Progenitor cell of endocrine pancreas (in vitro differentiated cells): ENCODE results near the gene PTH1R. TPM values are rescaled to one million over a fixed set of nuclear protein-coding genes. Genes with fewer than 3 reads are reported as not detected.

Experiments
- DNase-seq: peaks from one replicate; pipeline ENCODE4 v3.0.0; 2021; ENCODE audit warnings: low spot score; ENCODE audit not compliant: unreplicated experiment
- H3K27ac Mint-ChIP-seq: 2 replicates; pipeline ENCODE4 v1.8.0; 2021; ENCODE audit warnings: mild to moderate bottlenecking, moderate library complexity, mixed read lengths
- H3K27me3 Mint-ChIP-seq: 2 replicates; pipeline ENCODE4 v1.8.0; 2021; ENCODE audit warnings: mixed read lengths
- H3K36me3 Mint-ChIP-seq: 2 replicates; pipeline ENCODE4 v1.8.0; 2022; ENCODE audit warnings: mixed read lengths; ENCODE audit not compliant: insufficient read depth
- H3K4me1 Mint-ChIP-seq: 2 replicates; pipeline ENCODE4 v1.8.0; 2021; ENCODE audit warnings: low read depth, mixed read lengths
- H3K4me3 Mint-ChIP-seq: 2 replicates; pipeline ENCODE4 v1.8.0; 2021; ENCODE audit warnings: low read depth, mild to moderate bottlenecking, moderate library complexity, mixed read lengths
- H3K9me3 Mint-ChIP-seq: 2 replicates; pipeline ENCODE4 v1.8.0; 2021; ENCODE audit warnings: low read depth, mixed read lengths
- CTCF ChIP-seq: fragments of 200-600 bp; sonication (generic); IDR thresholded peaks from one replicate; pipeline ENCODE4 v1.5.0; 2021; ENCODE audit warnings: antibody characterized with exemption, mild to moderate bottlenecking; ENCODE audit not compliant: unreplicated experiment
- total RNA-seq: library from RNA; stranded (reverse); gene quantifications from 2 replicates; pipeline ENCODE4 v1.2.1, GENCODE V29; 2021

The PTH1R gene
- total RNA-seq, 1 donor from 2014 or later = 0.26 TPM

- no peak for DNase-seq
- TF ChIP-seq CTCF = no peak
- Mint-ChIP-seq H3K27ac (no peak overlapping the region), H3K4me3 (no peak overlapping the region), H3K36me3 (peaks cover 37% of the 10 kb centered on the region), H3K9me3 (peaks cover 7% of the 10 kb centered on the region), H3K4me1 (peaks cover 2% of the 10 kb centered on the region), H3K27me3 (no peaks in the 10 kb centered on the region)
Observed at GRCh38 chr3:46921871-46922271, 44.4 kb downstream of the PTH1R start.

- no peaks in the 10 kb centered on the region for H3K27me3 Mint-ChIP-seq
- H3K4me1 Mint-ChIP-seq = peaks cover 2% of the 10 kb centered on the region
- DNase-seq = no peak
- peaks cover 7% of the 10 kb centered on the region for H3K9me3 Mint-ChIP-seq
- peaks cover 35% of the 10 kb centered on the region for H3K36me3 Mint-ChIP-seq
- no peak for TF ChIP-seq CTCF
- H3K4me3 Mint-ChIP-seq = no peak overlapping the region
- no peak overlapping the region for H3K27ac Mint-ChIP-seq
Observed at GRCh38 chr3:46922426-46922825, 44.9 kb downstream of the PTH1R start.

GRCh38 chr3:46922871-46923558 is 45.5 kb downstream of the PTH1R start:
- Mint-ChIP-seq H3K36me3 (peaks cover 29% of the 10 kb centered on the region), H3K27me3 (no peaks in the 10 kb centered on the region), H3K4me1 (peaks cover 2% of the 10 kb centered on the region), H3K27ac (peak overlapping the region; percentile 78), H3K9me3 (peaks cover 3% of the 10 kb centered on the region), H3K4me3 (no peak overlapping the region)
- no peak for DNase-seq
- TF ChIP-seq CTCF = no peak

- peak; percentile 35 for DNase-seq
- peaks cover 2% of the 10 kb centered on the region for H3K4me1 Mint-ChIP-seq
- no peaks in the 10 kb centered on the region for H3K27me3 Mint-ChIP-seq
- peak overlapping the region; percentile 78 for H3K27ac Mint-ChIP-seq
- TF ChIP-seq CTCF = peak; percentile 81
- no peak overlapping the region for H3K4me3 Mint-ChIP-seq
- H3K9me3 Mint-ChIP-seq = peaks cover 4% of the 10 kb centered on the region
- H3K36me3 Mint-ChIP-seq = peaks cover 29% of the 10 kb centered on the region
Observed at GRCh38 chr3:46923559-46924350, 46.2 kb downstream of the PTH1R start.

GRCh38 chr3:46924921-46925584 is 47.5 kb downstream of the PTH1R start:
- TF ChIP-seq CTCF = no peak
- no peak overlapping the region for H3K4me3 Mint-ChIP-seq
- H3K9me3 Mint-ChIP-seq = peaks cover 4% of the 10 kb centered on the region
- peaks cover 2% of the 10 kb centered on the region for H3K4me1 Mint-ChIP-seq
- no peak for DNase-seq
- no peaks in the 10 kb centered on the region for H3K27me3 Mint-ChIP-seq
- H3K27ac Mint-ChIP-seq = peak overlapping the region; percentile 76
- peaks cover 22% of the 10 kb centered on the region for H3K36me3 Mint-ChIP-seq
